ENCODE results near the gene ADAMTS17. TPM values are rescaled to one million over a fixed set of nuclear protein-coding genes. Genes with fewer than 3 reads are reported as not detected.
A peak's percentile ranks its signal among the peaks of the same experiment; 100 is the strongest.
"Not testable (repeated sequence)": the region's sequence is repeated elsewhere in the genome, so short reads cannot be mapped to it uniquely, and the experiment has no call there.

ADAMTS17 gene
- total RNA-seq, 1 donor: 0.81 TPM

- TF ChIP-seq, protein P1, sequence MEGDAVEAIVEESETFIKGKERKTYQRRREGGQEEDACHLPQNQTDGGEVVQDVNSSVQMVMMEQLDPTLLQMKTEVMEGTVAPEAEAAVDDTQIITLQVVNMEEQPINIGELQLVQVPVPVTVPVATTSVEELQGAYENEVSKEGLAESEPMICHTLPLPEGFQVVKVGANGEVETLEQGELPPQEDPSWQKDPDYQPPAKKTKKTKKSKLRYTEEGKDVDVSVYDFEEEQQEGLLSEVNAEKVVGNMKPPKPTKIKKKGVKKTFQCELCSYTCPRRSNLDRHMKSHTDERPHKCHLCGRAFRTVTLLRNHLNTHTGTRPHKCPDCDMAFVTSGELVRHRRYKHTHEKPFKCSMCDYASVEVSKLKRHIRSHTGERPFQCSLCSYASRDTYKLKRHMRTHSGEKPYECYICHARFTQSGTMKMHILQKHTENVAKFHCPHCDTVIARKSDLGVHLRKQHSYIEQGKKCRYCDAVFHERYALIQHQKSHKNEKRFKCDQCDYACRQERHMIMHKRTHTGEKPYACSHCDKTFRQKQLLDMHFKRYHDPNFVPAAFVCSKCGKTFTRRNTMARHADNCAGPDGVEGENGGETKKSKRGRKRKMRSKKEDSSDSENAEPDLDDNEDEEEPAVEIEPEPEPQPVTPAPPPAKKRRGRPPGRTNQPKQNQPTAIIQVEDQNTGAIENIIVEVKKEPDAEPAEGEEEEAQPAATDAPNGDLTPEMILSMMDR (IDR thresholded peaks at IDR 0.05; ENCODE audit: insufficient read depth, low read length): no peak
- DNase-seq (ENCODE audit: low read depth): no peak
- H3K4me3 ChIP-seq (ENCODE audit: low read depth, low read length): no peak overlapping the region
Observed at GRCh38 chr15:99980752-99981151, 361.0 kb downstream of the ADAMTS17 start.

GRCh38 chr15:99979886-99980285, 361.9 kb downstream of the ADAMTS17 start:
- not testable (repeated sequence) for DNase-seq (ENCODE audit: low read depth); H3K4me3 ChIP-seq (ENCODE audit: low read depth, low read length)

GRCh38 chr15:99979371-99979770, 362.4 kb downstream of the ADAMTS17 start:
- H3K4me3 ChIP-seq (ENCODE audit: low read depth, low read length): no peak overlapping the region
- TF ChIP-seq, protein P1 (IDR thresholded peaks at IDR 0.05; ENCODE audit: insufficient read depth, low read length): no peak
- no peak for DNase-seq (ENCODE audit: low read depth)

GRCh38 chr15:99978426-99978825, 363.3 kb downstream of the ADAMTS17 start:
- H3K4me3 ChIP-seq (ENCODE audit: low read depth, low read length): no peak overlapping the region
- DNase-seq (ENCODE audit: low read depth): no peak
- TF ChIP-seq, protein P1 (IDR thresholded peaks at IDR 0.05; ENCODE audit: insufficient read depth, low read length): no peak

GRCh38 chr15:99977929-99978328, 363.8 kb downstream of the ADAMTS17 start:
- no peak overlapping the region for H3K4me3 ChIP-seq (ENCODE audit: low read depth, low read length)
- TF ChIP-seq, protein P1 (IDR thresholded peaks at IDR 0.05; ENCODE audit: insufficient read depth, low read length): no peak
- DNase-seq (ENCODE audit: low read depth): no peak

- TF ChIP-seq, protein P1 (IDR thresholded peaks at IDR 0.05; ENCODE audit: insufficient read depth, low read length): no peak
- DNase-seq (ENCODE audit: low read depth): peak; percentile 9
Observed at GRCh38 chr15:99976811-99977271, 364.9 kb downstream of the ADAMTS17 start.

DNA sequence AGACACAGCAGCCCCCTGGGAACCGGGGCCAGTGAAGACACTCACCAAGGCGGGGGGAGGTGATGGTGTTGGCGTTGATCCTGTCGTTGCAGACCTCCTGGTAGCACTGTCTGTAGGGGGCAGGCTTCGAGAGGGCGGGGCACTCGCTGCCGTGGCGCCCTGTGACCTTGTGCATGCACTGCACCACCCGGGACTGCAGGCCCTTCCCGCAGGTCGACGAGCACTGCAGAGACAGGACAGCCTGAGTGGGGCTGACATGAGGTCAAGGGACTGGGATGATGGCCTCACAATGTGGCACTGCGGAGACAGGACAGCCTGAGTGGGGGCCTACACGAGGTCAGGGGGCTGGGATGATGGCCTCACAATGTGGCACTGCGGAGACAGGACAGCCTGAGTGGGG, 365.8 kb downstream of the ADAMTS17 start:
- DNase-seq (ENCODE audit: low read depth): no peak
- H3K4me3 ChIP-seq (ENCODE audit: low read depth, low read length): no peak overlapping the region
- TF ChIP-seq, protein P1 (IDR thresholded peaks at IDR 0.05; ENCODE audit: insufficient read depth, low read length): no peak

More at GRCh38 chr15:99976811-99977271, 364.9 kb downstream of the ADAMTS17 start:
- no peak overlapping the region for H3K4me3 ChIP-seq (ENCODE audit: low read depth, low read length)
